Renal cortical epithelial cell (primary cell): Measurements from ENCODE around the gene PIP4P1. TPM values are rescaled to one million over a fixed set of nuclear protein-coding genes. Genes with fewer than 3 reads are reported as not detected.
"Not testable (repeated sequence)": the region's sequence is repeated elsewhere in the genome, so short reads cannot be mapped to it uniquely, and the experiment has no call there.

Experiments
- DNase-seq: peaks from one replicate; pipeline ENCODE4 v3.0.0-alpha.2; 2011; ENCODE audit warnings: low read depth
- total RNA-seq: library from RNA; depleted of rRNA; stranded (reverse); fragments of >200 nt; gene quantifications from 2 replicates; pipeline ENCODE4 v1.2.3, GENCODE V29; 2014

PIP4P1 gene
- 14.9 and 23.1 TPM in 2 replicates for total RNA-seq

DNA sequence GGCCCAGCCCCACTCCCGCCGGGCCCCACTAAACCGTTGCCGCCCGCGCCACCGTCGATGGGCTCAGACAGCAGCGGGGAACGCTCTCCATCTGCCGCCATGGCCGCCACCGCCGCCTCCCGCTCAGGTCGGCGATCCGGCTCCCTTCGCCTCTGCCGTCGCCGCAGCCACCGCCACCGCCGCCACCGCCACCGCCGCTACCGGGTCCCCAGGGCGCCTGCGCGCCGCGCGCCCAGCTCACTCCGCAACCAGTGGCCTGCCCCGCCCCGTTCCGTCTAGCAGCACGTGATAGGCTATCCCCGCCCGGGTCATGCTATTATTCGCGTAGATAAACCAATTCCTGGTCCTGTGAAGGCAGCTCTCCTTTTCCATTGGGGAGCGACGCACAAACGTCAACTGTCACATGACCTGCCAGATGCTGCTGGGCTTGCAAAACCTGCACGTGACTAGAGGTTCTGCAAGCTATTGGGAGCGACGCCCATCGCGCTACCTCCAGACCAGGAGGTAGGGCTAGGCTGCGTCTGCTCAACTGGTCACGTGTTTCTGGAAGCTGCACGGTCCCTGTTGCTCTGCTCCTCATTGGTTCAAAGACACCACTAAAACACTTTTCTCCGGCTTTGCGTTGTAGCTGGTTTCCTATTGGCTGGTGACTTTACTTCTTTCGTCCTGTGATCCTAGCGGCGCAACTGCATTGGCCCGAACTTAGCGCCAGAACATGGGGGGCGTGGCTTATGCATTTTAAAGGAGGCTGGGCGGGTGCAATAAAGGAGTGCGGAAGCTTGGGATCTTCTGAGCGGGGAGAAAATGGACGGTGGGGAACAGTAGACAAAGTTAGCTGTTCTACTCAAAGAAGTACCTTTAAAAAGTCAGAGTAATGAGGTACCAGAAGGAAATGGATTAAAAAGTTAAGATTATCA lies at the start of gene PIP4P1:
Gene PIP4P1 (minus strand): TSS at position 210 of the 917 bp plus-strand sequence. CDS start 109 bp downstream, at position 101.
- DNase-seq: peak; percentile 100

DNA sequence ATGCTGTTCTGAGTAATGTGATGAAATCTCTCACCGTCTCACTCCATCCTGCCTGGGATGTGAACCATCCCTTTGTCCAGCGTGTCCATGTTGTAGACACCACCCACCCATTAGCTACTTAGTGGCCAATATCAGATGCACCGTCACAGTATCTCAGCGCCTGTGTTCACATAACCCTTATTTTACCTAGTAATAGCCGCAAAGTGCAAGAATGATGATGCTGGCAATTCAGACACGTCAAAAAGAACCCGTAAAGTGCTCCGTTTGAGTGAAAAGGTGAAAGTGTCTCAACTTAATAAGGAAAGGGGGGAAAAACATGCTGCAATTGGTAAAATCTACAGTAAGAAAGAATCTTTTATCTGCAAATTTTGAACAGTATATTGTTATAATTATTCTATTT lies 47.1 kb upstream of the PIP4P1 start:
- no peak for DNase-seq

DNA sequence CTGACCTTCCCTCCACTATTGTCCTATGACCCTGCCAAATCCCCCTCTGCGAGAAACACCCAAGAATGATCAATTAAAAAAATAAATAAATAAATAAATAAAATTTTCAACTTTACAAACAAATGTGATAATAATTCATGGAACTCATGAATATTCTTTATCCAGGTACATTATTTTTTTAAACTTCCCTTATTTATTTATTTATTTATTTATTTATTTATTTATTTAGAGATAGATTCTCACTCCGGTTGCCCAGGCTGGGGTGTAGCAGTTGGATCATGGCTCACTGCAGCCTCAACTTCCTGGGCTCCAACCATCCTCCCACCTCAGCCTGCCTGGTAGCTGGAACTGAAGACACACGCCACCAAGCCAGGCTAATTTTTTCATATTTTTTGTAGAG lies 46.3 kb upstream of the PIP4P1 start:
- not testable (repeated sequence) for DNase-seq

DNA sequence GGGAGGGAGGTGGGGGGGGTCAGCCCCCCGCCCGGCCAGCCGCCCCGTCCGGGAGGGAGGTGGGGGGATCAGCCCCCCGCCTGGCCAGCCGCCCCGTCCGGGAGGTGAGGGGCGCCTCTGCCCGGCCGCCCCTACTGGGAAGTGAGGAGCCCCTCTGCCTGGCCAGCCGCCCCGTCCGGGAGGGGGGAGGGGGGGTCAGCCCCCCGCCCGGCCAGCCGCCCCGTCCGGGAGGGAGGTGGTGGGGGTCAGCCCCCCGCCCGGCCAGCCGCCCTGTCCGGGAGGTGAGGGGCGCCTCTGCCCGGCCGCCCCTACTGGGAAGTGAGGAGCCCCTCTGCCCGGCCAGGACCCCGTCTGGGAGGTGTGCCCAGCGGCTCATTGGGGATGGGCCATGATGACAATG lies 45.5 kb upstream of the PIP4P1 start:
- DNase-seq: not testable (repeated sequence)

DNA sequence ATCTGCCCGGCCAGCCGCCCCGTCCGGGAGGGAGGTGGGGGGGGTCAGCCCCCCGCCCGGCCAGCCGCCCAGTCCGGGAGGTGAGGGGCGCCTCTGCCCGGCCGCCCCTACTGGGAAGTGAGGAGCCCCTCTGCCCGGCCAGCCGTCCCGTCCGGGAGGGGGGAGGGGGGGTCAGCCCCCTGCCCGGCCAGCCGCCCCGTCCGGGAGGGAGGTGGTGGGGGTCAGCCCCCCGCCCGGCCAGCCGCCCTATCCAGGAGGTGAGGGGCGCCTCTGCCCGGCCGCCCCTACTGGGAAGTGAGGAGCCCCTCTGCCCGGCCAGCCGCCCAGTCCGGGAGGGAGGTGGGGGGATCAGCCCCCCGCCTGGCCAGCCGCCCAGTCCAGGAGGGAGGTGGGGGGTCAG lies 45.0 kb upstream of the PIP4P1 start:
- not testable (repeated sequence) for DNase-seq

DNA sequence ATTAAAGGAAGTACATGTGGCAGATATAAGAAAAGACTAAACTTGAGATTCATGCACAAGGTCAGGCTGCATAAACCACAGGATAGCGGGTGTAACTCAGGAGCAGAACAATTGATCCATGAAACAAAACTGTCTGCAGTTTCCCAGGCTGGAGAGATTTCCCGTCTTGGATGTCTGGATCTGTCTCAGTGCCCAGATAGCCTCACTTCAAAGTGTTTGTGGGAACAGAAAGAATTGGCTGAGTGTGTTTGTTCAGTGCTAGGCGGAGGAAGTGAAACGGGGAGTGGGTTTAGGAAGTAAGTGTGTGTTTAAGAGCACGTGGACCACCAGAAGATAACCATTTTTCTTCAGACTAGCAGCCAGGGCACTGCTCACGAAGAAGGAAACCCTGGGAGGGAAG lies 42.7 kb upstream of the PIP4P1 start:
- peak; percentile 66 for DNase-seq

DNA sequence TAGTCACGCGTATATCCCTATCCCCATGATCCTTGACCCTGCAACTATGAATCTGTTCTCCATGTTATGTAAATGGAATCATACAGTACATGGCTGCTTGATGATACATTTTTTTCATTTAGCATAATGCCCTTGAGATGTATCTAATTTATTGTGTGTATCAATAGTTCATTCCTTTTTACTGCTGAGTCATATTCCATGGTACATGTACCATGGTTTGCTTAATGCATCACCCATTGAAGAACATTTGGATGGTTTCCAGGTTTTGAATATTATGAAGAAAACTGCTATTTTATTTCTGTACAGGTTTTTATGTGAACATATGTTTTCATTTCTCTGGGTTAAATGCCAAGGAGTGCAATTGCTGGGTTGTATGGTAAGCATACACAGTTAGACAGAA lies 40.1 kb upstream of the PIP4P1 start:
- DNase-seq: peak; percentile 16

DNA sequence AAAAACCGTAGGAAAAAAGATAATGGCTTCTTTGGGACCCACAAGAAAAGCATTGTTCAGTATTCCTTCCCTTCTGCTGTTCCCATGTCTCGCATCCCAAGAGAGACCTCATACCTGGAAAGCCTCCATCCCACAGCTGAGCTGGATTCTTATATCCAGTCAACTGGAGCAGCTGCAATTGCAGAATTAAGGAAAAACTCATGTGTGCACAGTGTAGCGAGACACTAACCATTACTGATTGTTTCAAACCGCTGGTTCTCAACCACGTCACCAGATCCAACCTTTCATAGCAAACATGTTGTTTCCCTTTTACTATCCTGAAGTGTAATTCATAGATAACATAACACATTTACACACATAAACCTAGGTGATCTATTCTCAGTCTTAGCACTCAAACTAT lies 38.6 kb upstream of the PIP4P1 start:
- DNase-seq: peak; percentile 66

DNA sequence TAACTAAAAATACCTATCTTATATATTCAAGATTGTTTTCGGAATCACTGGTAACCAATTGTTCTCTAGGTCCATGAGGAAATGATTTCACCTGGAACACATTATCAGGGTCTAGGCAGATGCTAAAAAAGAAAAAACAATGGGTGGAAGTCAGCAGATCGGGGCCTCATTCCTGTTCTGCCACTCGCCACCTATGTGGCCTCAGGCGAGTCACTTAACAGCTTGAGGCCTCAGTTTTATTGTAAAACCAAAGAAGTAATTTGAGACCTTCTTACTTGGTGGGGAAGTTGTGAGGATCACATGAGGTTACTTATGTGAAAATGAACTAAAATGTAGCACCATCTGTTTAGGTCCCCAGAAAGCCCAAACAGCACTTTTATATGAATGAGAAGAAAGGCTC lies 37.9 kb upstream of the PIP4P1 start:
- DNase-seq: peak; percentile 45

DNA sequence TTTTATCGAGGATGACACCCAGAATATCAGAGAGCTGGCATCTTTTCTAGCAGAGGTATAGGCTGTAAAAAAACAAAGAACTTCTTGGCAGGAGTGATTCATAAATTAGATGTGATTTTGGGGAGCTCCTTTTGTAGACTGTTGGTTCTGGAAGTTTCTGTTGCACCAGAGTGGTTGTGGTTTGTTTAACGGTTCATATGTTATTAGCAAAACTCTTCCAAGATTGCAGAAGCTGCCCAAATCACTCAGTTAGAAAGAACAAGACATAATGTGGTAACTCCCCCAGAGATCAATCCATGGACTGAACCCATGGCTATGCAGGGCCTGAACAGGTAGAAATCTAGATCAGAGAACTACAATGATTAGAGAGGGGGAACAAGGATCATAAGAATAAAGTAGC lies 37.4 kb upstream of the PIP4P1 start:
- DNase-seq: peak; percentile 36

DNA sequence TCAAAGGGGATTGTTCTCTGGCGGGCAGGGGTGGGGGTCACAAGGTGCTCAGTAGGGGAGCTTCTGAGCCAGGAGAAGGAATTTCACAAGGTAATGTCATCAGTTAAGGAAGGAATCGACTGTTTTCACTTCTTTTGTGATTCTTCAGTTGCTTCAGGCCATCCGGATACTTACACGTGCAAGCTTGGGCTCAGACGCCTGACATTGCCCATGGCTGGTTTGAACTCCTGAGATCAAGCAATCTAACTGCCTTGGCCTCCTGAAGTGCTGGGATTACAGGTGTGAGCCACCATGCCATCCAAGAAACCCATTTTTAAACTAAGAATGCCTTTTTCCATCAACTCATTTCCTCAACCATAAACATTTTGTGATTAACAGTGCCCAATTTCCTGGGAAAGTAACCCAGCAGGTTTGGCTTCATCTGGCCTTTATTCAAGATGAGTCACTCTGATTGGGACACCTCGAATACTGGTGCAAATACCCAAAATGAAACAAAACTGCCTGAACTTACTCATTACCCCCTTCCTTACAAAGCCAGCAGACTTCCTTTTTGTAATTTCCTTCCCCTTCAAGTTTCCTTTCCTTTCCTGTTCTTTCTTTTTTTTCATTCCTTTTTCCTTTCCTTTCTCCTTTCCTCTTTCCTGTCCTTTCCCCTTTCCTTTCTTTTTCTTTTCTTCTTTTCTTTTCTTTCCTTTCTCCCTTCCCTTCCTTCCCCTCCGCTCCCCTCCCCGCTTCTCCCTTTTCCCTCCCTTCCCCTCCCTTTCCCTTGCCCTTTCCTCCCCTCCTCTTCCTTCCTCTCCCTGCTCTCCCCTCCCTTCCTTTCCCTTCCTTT lies 33.9 kb upstream of the PIP4P1 start:
- DNase-seq: peak; percentile 61

DNA sequence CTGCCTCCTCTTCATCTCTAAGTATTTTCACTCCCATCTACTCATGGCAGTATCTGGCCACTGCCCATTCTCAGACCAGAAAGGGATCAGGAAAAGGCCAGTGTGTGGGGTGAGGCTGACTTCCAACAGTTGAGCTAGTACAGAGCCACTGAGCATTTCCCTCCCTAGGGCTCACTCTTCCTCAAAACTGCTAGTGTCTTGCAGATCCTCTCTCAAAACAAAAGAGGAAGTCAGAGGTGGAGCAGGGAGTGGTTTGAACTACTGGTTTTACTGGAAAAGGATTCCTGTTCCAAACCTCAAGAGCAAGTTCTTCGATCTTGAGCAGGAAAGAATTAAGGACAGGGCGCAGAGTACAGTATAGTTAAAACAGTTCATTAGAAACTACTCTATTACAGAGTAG lies 32.4 kb upstream of the PIP4P1 start:
- DNase-seq: no peak

DNA sequence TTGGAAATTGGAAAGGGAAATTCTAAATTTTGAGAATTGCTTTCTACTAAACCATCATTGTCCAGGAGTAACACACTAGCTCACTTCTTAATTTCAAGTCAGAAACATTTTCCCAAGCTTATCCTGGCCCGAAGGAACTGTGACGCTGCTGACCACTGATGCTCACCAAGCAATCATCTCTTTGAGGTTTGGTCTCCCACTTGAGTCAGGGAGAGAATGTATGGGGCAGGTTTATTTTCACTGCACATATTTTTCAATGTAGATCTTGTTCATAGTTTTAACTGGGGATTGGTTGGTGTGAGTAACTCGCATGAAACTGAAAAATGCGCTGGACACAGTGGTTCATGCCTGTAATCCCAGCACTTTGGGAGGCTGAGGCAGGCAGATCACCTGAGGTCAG lies 31.3 kb upstream of the PIP4P1 start:
- DNase-seq: no peak

DNA sequence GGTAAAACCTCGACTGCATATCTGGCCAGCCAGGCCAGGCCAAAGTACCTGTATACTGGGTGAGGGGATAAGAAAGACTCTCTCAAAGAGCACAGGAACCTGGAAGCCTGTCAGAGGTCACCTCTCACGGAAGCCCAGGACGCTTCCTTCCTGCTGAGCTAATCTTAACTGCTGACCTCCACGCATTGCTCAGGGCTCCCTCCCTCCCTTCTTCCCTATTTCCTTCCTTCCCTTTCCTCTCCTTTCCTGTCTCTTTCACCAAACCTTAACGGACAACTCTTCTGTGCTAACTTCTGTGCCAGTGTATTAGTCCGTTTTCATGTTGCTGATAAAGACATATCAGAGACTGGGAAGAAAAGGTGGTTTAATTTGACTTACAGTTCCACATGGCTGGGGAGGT lies 29.3 kb upstream of the PIP4P1 start:
- DNase-seq: no peak

DNA sequence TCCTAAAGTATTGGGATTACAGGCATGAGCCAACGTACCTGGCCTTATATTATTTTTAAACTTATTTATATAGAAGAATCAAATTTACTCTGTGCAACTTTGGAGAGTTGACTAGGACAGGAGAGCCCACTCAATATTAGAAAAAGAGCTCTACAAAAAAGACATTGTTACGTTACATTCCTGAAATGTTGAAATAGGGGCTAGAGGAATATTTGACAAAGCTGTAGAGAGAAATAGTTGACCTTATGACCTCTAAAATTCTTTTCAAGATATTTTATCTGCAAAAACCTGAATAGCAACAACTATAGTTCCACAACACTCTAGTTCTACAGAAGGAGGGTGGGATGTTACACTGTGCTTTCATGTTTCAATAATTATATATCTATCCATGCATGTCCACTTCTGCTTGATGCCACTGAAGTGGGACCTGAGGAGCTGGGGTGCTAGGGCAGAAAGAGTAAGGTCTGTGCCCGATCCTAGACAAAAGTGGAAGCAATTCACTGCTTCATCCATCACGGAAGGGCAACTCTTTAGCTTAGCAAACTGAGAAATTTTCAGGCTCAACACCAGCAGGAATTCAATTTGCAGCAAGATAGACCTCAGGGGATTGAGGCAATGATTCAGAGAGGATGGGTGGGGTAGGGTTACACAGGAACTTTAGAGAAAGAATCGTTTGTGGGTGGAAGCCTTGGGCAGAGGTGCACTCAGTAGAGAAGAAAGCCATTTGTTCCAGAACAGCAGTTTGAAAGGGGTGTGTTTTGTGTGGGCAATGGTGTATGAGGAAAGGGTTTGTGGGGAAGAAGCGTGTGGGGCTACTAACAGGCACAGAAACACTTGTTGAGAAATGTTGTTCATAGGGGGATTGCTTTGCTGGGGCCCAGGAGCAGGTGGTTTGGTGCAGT lies 28.1 kb upstream of the PIP4P1 start:
- DNase-seq: peak; percentile 95

DNA sequence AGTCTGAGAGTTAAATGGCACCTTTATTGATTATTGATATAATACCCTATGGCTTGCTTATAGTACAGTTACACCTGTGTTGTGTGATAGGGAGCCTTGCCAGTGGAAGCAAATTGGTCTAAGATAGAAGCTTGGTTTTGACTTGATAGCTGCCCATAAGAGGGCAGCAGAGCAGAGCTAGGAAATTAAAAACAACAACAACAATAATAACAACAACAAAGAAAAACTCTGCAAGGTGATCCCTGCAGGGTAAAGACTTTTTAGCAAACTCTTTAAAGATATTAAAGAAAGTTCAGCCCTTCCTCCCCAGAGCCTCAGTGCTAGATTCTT lies 26.1 kb upstream of the PIP4P1 start:
- no peak for DNase-seq

DNA sequence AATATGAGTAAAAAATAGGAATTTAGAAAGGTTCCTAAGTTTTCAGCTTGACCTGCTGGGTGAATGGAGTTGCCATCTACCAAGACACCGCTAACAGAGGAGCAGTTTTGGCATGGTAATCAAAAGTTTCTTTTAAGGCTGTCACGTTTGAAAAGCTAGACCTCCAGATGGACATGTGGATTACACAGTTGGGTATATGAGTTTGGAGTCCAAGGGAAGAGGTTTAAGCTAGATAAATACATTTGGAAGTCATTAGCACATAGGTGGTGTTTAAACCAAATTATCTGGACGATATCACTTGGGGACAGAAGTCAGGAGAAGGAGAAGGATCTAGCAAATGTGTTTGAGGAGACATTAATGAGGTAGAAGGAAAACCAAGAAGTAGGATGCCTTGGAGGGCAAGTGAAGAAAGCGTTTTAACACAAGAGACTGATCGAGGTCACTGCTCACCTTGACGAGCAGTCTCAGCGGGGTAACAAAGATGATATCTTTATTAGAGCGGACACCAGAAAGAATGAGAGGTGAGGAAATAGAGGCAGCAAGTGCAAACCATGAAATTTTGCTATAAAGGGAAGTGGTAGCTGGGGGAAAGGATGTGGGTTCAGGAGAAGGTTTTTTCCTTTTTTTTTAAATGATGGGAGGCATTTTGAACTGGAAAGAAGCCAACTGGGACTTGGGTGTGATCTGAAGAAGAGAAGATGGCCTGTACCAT lies 25.6 kb upstream of the PIP4P1 start:
- DNase-seq: no peak

DNA sequence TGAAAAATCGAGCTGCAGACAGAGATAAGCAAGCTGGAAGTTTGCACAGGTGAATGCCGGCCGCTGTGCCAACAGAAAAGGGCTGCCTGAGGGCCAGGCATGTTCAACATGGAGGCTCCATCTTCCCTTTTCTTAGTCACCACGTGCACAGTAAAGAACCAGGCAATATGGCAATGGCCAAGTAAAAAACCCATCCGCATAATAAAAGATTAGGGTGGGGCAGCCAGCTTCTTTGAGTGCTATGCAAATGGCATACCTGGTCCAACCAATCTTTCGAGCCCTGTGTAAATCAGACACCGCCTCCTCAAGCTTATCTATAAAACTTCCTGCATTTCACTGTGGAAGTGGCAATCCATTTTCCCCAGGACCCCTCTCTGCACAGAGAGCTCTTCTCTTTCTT lies 24.7 kb upstream of the PIP4P1 start:
- DNase-seq: no peak

DNA sequence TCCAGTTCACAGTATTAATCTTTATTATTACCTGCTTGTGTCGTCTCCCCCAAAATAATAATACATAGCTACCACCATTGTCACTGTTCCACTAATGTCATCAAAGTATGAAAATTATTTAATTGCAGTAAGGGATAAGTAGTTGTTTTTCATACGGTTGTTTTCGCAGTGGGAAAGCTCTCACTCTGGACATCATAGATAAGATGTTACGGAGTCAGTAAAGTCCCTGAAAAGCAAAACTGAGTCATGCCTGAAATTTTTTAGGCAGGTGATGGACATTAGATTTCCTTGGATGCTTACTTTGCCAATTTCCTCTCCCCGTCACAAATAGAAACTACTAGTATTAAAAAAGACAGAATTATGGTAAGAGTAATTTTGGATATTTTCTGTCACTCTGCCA lies 21.1 kb upstream of the PIP4P1 start:
- DNase-seq: no peak

DNA sequence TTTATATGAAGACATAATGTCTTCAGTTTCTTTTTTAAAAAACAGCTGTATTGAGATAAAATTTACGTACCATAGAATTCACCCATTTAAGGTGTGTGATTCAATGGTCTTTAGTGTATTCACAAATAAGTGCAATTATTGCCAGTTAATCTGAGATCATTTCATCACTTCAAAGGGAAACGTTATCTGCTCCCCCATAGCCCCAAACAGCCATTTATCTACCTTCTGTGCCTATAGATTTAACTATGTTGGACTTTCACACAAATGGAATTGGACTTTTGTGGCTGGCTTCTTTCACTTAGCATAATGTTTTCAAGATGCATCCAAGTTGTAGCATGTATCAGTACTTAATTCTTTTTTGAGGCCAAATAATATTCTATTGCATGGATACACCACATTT lies 17.7 kb upstream of the PIP4P1 start:
- DNase-seq: no peak

DNA sequence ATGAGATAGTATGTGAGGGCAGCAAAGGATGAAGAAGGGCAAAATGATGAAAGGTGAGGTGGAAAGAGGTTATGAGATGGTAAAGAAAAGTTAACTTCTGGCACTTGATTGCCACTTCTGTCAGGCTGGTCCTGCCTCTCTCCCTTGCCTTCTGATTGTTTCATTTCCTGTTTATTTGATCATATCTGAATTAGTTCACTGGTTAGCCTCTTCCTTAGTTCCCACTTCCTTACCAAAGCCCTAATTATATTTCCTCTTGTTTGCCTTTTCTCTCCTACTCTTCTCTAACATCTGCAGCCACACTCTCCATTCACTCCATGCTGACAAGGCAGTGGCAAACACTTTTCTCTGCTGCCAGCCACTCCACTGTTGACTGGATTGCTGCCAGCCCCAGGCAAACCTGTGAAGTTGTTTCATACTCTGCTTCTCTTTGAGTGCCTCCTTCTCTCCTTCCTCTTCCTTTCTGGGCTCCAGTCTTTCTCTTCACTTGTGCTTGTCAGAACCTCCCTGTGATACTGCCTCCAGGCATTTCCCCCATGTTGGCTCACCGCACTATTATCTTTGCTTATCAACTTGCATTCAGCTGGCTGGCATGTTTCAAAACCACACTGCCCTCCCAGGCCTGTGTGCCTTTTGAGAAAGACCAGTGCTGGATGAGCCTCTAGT lies 16.1 kb upstream of the PIP4P1 start:
- no peak for DNase-seq
